HG02943 (cell line): ENCODE data around the gene SUN2.
A peak's percentile ranks its signal among the peaks of the same experiment; 100 is the strongest.

Experiments used
- ATAC-seq: cut with Tn5 transposase; IDR thresholded peaks from one replicate; pipeline ENCODE4 v1.9.1; 2021; ENCODE audit warnings: mild to moderate bottlenecking, low read depth, moderate library complexity; ENCODE audit not compliant: unreplicated experiment

The SUN2 gene

GRCh38 chr22:38704654-38705234 lies 51.1 kb downstream of the SUN2 start:
- ATAC-seq: no peak

GRCh38 chr22:38700789-38701628 lies 54.8 kb downstream of the SUN2 start, which contains the start of gene JOSD1:
TSS of gene JOSD1 (minus strand) at chr22:38700943. CDS start at chr22:38699987, 956 bp downstream.
- ATAC-seq: peak; percentile 28

GRCh38 chr22:38700270-38700788 lies 55.5 kb downstream of the SUN2 start:
- ATAC-seq: peak; percentile 3

- no peak for ATAC-seq
These were observed 56.0 kb downstream of the SUN2 start for GRCh38 chr22:38699784-38700183.

- no peak for ATAC-seq
These were observed 56.7 kb downstream of the SUN2 start for GRCh38 chr22:38699143-38699542.

- ATAC-seq: no peak
These were observed 57.2 kb downstream of the SUN2 start for GRCh38 chr22:38698407-38699094.

- no peak for ATAC-seq
These were observed 58.2 kb downstream of the SUN2 start for GRCh38 chr22:38697425-38698089.

GRCh38 chr22:38696606-38697424 lies 59.0 kb downstream of the SUN2 start:
- ATAC-seq: no peak

GRCh38 chr22:38694940-38695339 lies 60.9 kb downstream of the SUN2 start:
- ATAC-seq: no peak

GRCh38 chr22:38694049-38694448 lies 61.7 kb downstream of the SUN2 start:
- ATAC-seq: no peak

- no peak for ATAC-seq
These were observed 66.1 kb downstream of the SUN2 start for GRCh38 chr22:38689651-38690050.

GRCh38 chr22:38685761-38686160 lies 70.0 kb downstream of the SUN2 start:
- no peak for ATAC-seq

GRCh38 chr22:38684895-38685294 lies 70.9 kb downstream of the SUN2 start:
- no peak for ATAC-seq
